Measurements from ENCODE around the gene BET1L.
"Not testable (repeated sequence)": the region's sequence is repeated elsewhere in the genome, so short reads cannot be mapped to it uniquely, and the experiment has no call there.

BET1L gene

DNA sequence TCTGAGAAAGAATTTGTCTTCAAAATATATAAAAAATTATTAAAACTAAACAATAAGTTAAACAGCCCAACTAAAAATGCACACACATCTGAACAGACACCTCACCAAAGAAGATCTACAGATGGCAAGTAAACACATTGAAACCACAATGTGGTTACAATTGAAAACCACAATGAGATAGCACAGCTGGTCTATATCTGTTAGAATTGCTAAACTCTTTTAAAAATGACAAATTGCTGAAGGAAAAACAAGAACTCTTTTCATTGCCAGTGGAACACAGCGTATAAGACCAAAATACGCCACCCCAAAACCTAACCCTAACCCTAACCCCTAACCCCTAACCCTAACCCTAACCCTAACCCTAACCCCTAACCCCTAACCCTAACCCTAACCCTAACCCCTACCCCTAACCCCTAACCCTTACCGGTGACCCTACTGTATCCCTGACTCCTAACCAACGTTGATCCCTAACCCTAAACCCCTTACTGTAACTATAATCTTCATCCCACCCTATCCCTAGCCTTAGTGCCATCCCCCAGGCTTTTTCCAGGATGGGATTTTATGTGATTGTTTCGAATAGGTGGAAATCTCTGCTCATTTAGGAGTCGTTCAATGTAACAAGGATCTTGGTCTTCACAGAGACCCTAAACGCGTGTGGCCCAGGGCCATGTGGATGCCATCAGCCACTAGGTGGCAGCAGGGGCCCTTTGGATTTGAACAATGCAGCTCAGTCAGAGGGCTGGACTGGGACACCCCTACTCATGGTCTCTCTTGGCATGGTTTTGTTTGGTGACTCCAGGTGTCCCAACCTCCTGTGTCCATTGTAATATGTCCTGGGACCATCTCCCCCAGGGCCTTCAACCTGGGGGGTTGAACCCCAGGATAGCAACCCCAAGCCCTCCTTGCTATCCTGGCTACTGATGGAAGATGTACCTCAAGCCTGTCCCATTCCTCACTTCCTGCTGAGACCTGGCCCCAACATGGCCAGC is 15.4 kb downstream of the BET1L start:
- H3K9me3 ChIP-seq (replicated peaks in 1 of 2; ENCODE audit: control insufficient read depth in 2 of 2, insufficient read depth in 1 of 2, low read depth in 1 of 2, low read length in 2 of 2); H3K4me3 ChIP-seq (ENCODE audit: low read length in 2 of 2); H3K27ac ChIP-seq (replicated peaks; ENCODE audit: low read length); H4K91ac ChIP-seq (ENCODE audit: low read depth, low read length, poor library complexity); H3K14ac ChIP-seq (ENCODE audit: low read length); H3K4ac ChIP-seq (ENCODE audit: low read length); H2BK120ac ChIP-seq (ENCODE audit: low read depth, low read length); DNase-seq (ENCODE audit: low spot score); H4K8ac ChIP-seq (ENCODE audit: low read depth, low read length); H3K27me3 ChIP-seq (ENCODE audit: control insufficient read depth in 3 of 3, insufficient read depth in 3 of 3, low read depth in 1 of 3, low read length in 3 of 3); H2AK5ac ChIP-seq (ENCODE audit: low read depth, low read length); H3K23ac ChIP-seq (ENCODE audit: low read depth, low read length, poor library complexity); H2BK5ac ChIP-seq (ENCODE audit: low read length); H2BK12ac ChIP-seq (ENCODE audit: low read length); H3K9ac ChIP-seq (ENCODE audit: low read depth, low read length, poor library complexity); H3K18ac ChIP-seq (ENCODE audit: low read length); H3K36me3 ChIP-seq (replicated peaks in 1 of 2; ENCODE audit: control insufficient read depth in 2 of 2, insufficient read depth in 2 of 2, low read length in 2 of 2); H3K4me1 ChIP-seq (ENCODE audit: control insufficient read depth in 2 of 2, insufficient read depth in 1 of 2, low read depth in 1 of 2, low read length in 2 of 2); H2BK15ac ChIP-seq (ENCODE audit: low read length); H2AFZ ChIP-seq (ENCODE audit: low read length); H3K79me1 ChIP-seq (ENCODE audit: low read depth, low read length); H3K4me2 ChIP-seq (ENCODE audit: insufficient read depth, low read length, poor library complexity, severe bottlenecking): not testable (repeated sequence)
- WGBS, 2 donors (ENCODE audit: extremely low coverage in 2 of 2, insufficient read length in 2 of 2, insufficient replicate concordance in 1 of 2): 100% methylated on average over 1 of the region's 8 CpGs; no CpG with 5 or more reads in 1 of the 2 donors

- no CpG with 5 or more reads among the region's 5 CpGs for WGBS, 2 donors (ENCODE audit: extremely low coverage in 2 of 2, insufficient read length in 2 of 2, insufficient replicate concordance in 1 of 2)
- H2AFZ ChIP-seq (ENCODE audit: low read length); H4K8ac ChIP-seq (ENCODE audit: low read depth, low read length); H3K4me3 ChIP-seq (ENCODE audit: low read length in 2 of 2); H3K27ac ChIP-seq (replicated peaks; ENCODE audit: low read length); H4K91ac ChIP-seq (ENCODE audit: low read depth, low read length, poor library complexity); H3K4ac ChIP-seq (ENCODE audit: low read length); H3K14ac ChIP-seq (ENCODE audit: low read length); H3K18ac ChIP-seq (ENCODE audit: low read length); H3K27me3 ChIP-seq (ENCODE audit: control insufficient read depth in 3 of 3, insufficient read depth in 3 of 3, low read depth in 1 of 3, low read length in 3 of 3); H3K79me1 ChIP-seq (ENCODE audit: low read depth, low read length); H3K36me3 ChIP-seq (replicated peaks in 1 of 2; ENCODE audit: control insufficient read depth in 2 of 2, insufficient read depth in 2 of 2, low read length in 2 of 2); H2AK5ac ChIP-seq (ENCODE audit: low read depth, low read length); H2BK15ac ChIP-seq (ENCODE audit: low read length); H3K9ac ChIP-seq (ENCODE audit: low read depth, low read length, poor library complexity); H2BK12ac ChIP-seq (ENCODE audit: low read length); H3K4me1 ChIP-seq (ENCODE audit: control insufficient read depth in 2 of 2, insufficient read depth in 1 of 2, low read depth in 1 of 2, low read length in 2 of 2); H2BK5ac ChIP-seq (ENCODE audit: low read length); H3K9me3 ChIP-seq (replicated peaks in 1 of 2; ENCODE audit: control insufficient read depth in 2 of 2, insufficient read depth in 1 of 2, low read depth in 1 of 2, low read length in 2 of 2); DNase-seq (ENCODE audit: low spot score); H3K4me2 ChIP-seq (ENCODE audit: insufficient read depth, low read length, poor library complexity, severe bottlenecking); H2BK120ac ChIP-seq (ENCODE audit: low read depth, low read length); H3K23ac ChIP-seq (ENCODE audit: low read depth, low read length, poor library complexity): not testable (repeated sequence)
These were observed 16.7 kb downstream of the BET1L start for GRCh38 chr11:190546-190945.

GRCh38 chr11:189843-190311 is 17.3 kb downstream of the BET1L start:
- not testable (repeated sequence) for H3K23ac ChIP-seq (ENCODE audit: low read depth, low read length, poor library complexity); H3K9me3 ChIP-seq (replicated peaks in 1 of 2; ENCODE audit: control insufficient read depth in 2 of 2, insufficient read depth in 1 of 2, low read depth in 1 of 2, low read length in 2 of 2); H3K4me1 ChIP-seq (ENCODE audit: control insufficient read depth in 2 of 2, insufficient read depth in 1 of 2, low read depth in 1 of 2, low read length in 2 of 2); H4K8ac ChIP-seq (ENCODE audit: low read depth, low read length); H2AK5ac ChIP-seq (ENCODE audit: low read depth, low read length); H4K91ac ChIP-seq (ENCODE audit: low read depth, low read length, poor library complexity); H3K18ac ChIP-seq (ENCODE audit: low read length); H3K4me2 ChIP-seq (ENCODE audit: insufficient read depth, low read length, poor library complexity, severe bottlenecking); H3K27me3 ChIP-seq (ENCODE audit: control insufficient read depth in 3 of 3, insufficient read depth in 3 of 3, low read depth in 1 of 3, low read length in 3 of 3); H2BK12ac ChIP-seq (ENCODE audit: low read length); H2BK5ac ChIP-seq (ENCODE audit: low read length); H3K4ac ChIP-seq (ENCODE audit: low read length); H2BK15ac ChIP-seq (ENCODE audit: low read length); DNase-seq (ENCODE audit: low spot score); H2AFZ ChIP-seq (ENCODE audit: low read length); H3K27ac ChIP-seq (replicated peaks; ENCODE audit: low read length); H3K14ac ChIP-seq (ENCODE audit: low read length); H2BK120ac ChIP-seq (ENCODE audit: low read depth, low read length); H3K9ac ChIP-seq (ENCODE audit: low read depth, low read length, poor library complexity); H3K36me3 ChIP-seq (replicated peaks in 1 of 2; ENCODE audit: control insufficient read depth in 2 of 2, insufficient read depth in 2 of 2, low read length in 2 of 2); H3K4me3 ChIP-seq (ENCODE audit: low read length in 2 of 2); H3K79me1 ChIP-seq (ENCODE audit: low read depth, low read length)
- WGBS, 2 donors (ENCODE audit: extremely low coverage in 2 of 2, insufficient read length in 2 of 2, insufficient replicate concordance in 1 of 2): no CpG with 5 or more reads among the region's 25 CpGs

DNA sequence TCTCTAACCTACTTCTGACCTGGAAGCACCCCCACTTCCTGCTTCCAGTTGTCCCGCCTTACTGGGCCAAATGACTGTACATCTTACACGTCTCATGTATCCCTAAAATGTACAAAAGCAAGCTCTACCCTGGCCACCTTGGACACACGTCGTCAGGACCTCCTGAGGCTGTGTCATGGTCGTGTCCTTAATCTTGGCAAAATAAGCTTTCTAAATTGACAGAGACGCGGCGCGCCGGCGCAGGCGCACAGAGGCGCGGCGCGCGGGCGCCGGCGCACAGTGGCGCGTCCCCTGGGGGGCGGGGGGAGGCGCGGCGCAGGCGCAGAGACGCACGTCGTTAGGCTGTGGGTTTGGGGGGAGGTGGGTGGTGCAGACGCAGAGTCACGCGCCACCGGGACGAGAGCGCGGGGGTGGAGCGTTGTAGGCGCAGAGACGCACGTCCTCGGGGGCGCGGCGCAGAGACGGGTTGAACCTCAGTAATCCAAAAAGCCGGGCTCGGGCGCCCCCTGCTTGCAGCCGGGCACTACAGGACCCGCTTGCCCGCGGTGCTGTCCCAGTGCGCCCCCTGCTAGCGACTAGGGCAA is 17.9 kb downstream of the BET1L start:
- not testable (repeated sequence) for H2BK15ac ChIP-seq (ENCODE audit: low read length); H3K9ac ChIP-seq (ENCODE audit: low read depth, low read length, poor library complexity); H3K14ac ChIP-seq (ENCODE audit: low read length); H2BK120ac ChIP-seq (ENCODE audit: low read depth, low read length); H2BK5ac ChIP-seq (ENCODE audit: low read length); H3K4me2 ChIP-seq (ENCODE audit: insufficient read depth, low read length, poor library complexity, severe bottlenecking); H3K18ac ChIP-seq (ENCODE audit: low read length); H2BK12ac ChIP-seq (ENCODE audit: low read length); H3K4ac ChIP-seq (ENCODE audit: low read length); H3K9me3 ChIP-seq (replicated peaks in 1 of 2; ENCODE audit: control insufficient read depth in 2 of 2, insufficient read depth in 1 of 2, low read depth in 1 of 2, low read length in 2 of 2); H3K4me1 ChIP-seq (ENCODE audit: control insufficient read depth in 2 of 2, insufficient read depth in 1 of 2, low read depth in 1 of 2, low read length in 2 of 2); H2AFZ ChIP-seq (ENCODE audit: low read length); H2AK5ac ChIP-seq (ENCODE audit: low read depth, low read length); H3K23ac ChIP-seq (ENCODE audit: low read depth, low read length, poor library complexity); H3K27me3 ChIP-seq (ENCODE audit: control insufficient read depth in 3 of 3, insufficient read depth in 3 of 3, low read depth in 1 of 3, low read length in 3 of 3); H3K79me1 ChIP-seq (ENCODE audit: low read depth, low read length); DNase-seq (ENCODE audit: low spot score); H3K4me3 ChIP-seq (ENCODE audit: low read length in 2 of 2); H3K27ac ChIP-seq (replicated peaks; ENCODE audit: low read length); H4K91ac ChIP-seq (ENCODE audit: low read depth, low read length, poor library complexity); H3K36me3 ChIP-seq (replicated peaks in 1 of 2; ENCODE audit: control insufficient read depth in 2 of 2, insufficient read depth in 2 of 2, low read length in 2 of 2); H4K8ac ChIP-seq (ENCODE audit: low read depth, low read length)
- WGBS, 2 donors (ENCODE audit: extremely low coverage in 2 of 2, insufficient read length in 2 of 2, insufficient replicate concordance in 1 of 2): no CpG with 5 or more reads among the region's 55 CpGs
